Thymus (tissue), 11 donors: ENCODE results near the gene ZNF398. TPM values are rescaled to one million over a fixed set of nuclear protein-coding genes. Genes with fewer than 3 reads are reported as not detected.
A peak's percentile ranks its signal among the peaks of the same experiment; 100 is the strongest.

ENCODE experiments used
- DNase-seq, 9 donors: peaks; one replicate each; pipeline ENCODE4 v3.0.0-alpha.2; 2013; ENCODE audit warnings: low spot score in 9 of 9, low read depth in 6 of 9, missing footprints in 1 of 9
- H3K27ac ChIP-seq, 2 donors: one replicate each; pipeline ENCODE4 v1.5.1; 2013; ENCODE audit warnings: control low read depth in 1 of 2, low read depth in 1 of 2, low read length in 1 of 2, mild to moderate bottlenecking in 1 of 2, moderate library complexity in 1 of 2
- H3K27me3 ChIP-seq, 2 donors: one replicate each; pipeline ENCODE4 v1.5.1; 2013; ENCODE audit warnings: low read length in 1 of 2; ENCODE audit not compliant: control insufficient read depth in 2 of 2, insufficient read depth in 1 of 2
- H3K36me3 ChIP-seq, 2 donors: one replicate each; pipeline ENCODE4 v1.5.1; 2013; ENCODE audit warnings: low read length in 1 of 2, mild to moderate bottlenecking in 1 of 2, moderate library complexity in 1 of 2; ENCODE audit not compliant: control insufficient read depth in 2 of 2, insufficient read depth in 2 of 2
- H3K4me1 ChIP-seq, 2 donors: one replicate each; pipeline ENCODE4 v1.5.1; 2013; ENCODE audit warnings: low read length in 2 of 2; ENCODE audit not compliant: control insufficient read depth in 2 of 2, insufficient read depth in 2 of 2
- H3K4me3 ChIP-seq, 2 donors: one replicate each; pipeline ENCODE4 v1.5.1; 2013; ENCODE audit warnings: low read length in 2 of 2, control low read depth in 1 of 2, mild to moderate bottlenecking in 1 of 2
- H3K9me3 ChIP-seq, 2 donors: one replicate each; pipeline ENCODE4 v1.5.1; 2013; ENCODE audit warnings: low read length in 1 of 2, mild to moderate bottlenecking in 1 of 2; ENCODE audit not compliant: control insufficient read depth in 2 of 2, insufficient read depth in 1 of 2
- WGBS: extraction: QIAGEN DNeasy Blood & Tissue Kit; methylation state at CpG from one replicate; pipeline ENCODE4 v1.1.7; 2013; 5-methylcytosine and 5-hydroxymethylcytosine counted together
- polyA plus RNA-seq: library from polyadenylated mRNA; stranded (reverse); fragments of 200-250 nt; gene quantifications from one replicate; pipeline ENCODE4 v1.2.3, GENCODE V29; 2013
- total RNA-seq: library from RNA; stranded (reverse); fragments of 120-200 nt; gene quantifications from one replicate; pipeline ENCODE4 v1.2.4, GENCODE V29; 2013
- donor health status: healthy.

Gene ZNF398
- total and polyA plus RNA-seq, 2 donors, result 4.5 to 6.9 TPM

DNA sequence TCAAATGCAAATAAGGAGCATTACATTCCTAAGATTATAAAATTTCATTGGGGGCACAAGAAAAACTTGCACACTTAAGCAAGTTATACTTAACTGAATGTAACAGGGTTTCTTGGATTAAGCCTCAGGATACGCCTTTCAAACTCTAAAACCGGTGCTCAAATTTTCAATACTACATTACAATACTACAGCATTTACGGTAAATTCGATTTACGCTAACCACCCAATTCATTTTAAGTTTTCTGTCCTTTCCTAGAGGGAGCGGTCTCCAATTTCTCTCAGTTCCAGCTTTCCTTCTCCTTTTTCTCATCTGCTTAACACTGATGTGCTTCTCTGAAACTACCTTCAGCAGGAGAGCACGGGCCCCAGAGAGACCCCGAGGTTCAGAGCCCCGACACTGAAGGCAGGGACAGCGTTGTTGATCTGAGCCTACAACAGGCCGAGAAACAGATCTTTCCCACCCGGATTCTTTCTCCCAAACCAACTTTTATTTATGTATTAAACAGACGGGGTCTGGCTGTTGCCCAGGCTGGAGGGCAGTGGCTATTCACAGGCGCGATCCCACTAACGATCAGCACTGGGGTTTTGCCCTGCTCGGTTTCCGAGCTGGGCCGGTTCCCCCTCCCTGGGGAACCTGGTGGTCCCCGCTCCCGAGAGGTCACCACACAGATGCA lies 21.9 kb upstream of the ZNF398 start:
- Histone ChIP-seq H3K4me3 (peak overlapping the region; percentile 93 to 97), H3K36me3 (peaks cover 2 to 5% of the 10 kb centered on the region in 2 donors), H3K27me3 (no peaks in the 10 kb centered on the region), H3K4me1 (peaks cover 4 to 13% of the 10 kb centered on the region in 2 donors), H3K9me3 (peaks cover 0 to 5% of the 10 kb centered on the region in 2 donors), H3K27ac (peak overlapping the region; percentile 81 to 85)
- DNase-seq, result peak in 2 of 9 donors; percentile 15 to 43
- WGBS, result 8% methylated on average over 21 of the region's 21 CpGs

DNA sequence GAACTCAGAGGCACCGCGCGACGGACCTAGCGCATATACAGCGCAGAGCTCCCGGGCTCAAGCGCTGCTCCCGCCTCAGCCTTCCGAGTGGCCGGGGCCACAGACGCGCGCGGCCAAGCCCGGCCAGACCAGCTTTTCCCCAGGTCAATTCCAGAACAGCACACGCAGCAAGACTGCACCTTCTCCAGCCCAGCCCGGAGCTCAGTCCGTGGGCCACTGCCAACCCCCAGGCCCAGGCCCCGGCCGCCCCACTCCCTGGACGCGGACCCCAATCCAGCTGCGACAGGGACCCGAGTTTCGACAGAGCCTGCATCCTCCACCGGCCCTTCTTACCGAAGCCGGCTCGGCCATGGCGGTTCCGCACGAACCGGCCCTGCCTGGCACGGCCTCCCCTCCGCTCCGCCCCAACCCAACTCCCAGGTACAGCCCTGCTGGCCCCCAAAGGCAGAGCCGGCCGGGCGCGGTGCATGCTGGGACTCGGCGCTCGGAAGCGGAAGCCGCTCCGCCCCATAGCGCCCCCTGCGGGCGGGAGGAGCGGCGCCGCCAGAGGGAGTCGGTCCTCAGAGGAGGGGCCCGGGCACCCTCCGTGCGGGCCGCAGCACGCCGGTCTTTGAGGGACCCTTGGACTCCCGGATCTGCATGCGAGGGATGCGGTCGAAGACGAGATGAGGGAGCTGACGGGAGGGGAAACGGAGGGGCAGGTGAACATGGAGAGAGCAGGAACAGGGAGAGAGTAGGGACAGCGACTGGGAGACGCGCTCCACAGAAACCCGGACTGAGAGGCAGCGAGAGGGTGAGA lies 21.2 kb upstream of the ZNF398 start, which contains the start of gene ZNF425:
Gene ZNF425 (minus strand): TSS at position 462 of the 799 bp plus-strand sequence. CDS start 111 bp downstream, at position 351.
- Histone ChIP-seq H3K4me3 (peak within 1 kb of the TSS; percentile 93 to 97), H3K27ac (peak within 1 kb of the TSS; percentile 92 to 96), H3K4me1 (peaks cover 4 to 13% of the 10 kb centered on the region in 2 donors), H3K9me3 (peaks cover 3 to 10% of the 10 kb centered on the region in 2 donors), H3K36me3 (peaks cover 8 to 9% of the 10 kb centered on the region in 2 donors), H3K27me3 (no peaks in the 10 kb centered on the region)
- peak; percentile 70 to 97 (median 93) for DNase-seq
- under 1% methylated on average over 72 of the region's 72 CpGs for WGBS

- WGBS, result under 1% methylated on average over 48 of the region's 48 CpGs
- H3K4me1 ChIP-seq, result peaks cover 4 to 13% of the 10 kb centered on the region in 2 donors
- H3K36me3 ChIP-seq, result peaks cover 11 to 12% of the 10 kb centered on the region in 2 donors
- peak overlapping the region; percentile 92 to 96 for H3K27ac ChIP-seq
- peaks cover 4 to 15% of the 10 kb centered on the region in 2 donors for H3K9me3 ChIP-seq
- H3K27me3 ChIP-seq, result no peaks in the 10 kb centered on the region
- H3K4me3 ChIP-seq, result peak overlapping the region; percentile 93 to 97
- peak in 7 of 9 donors; percentile 34 to 76 (median 46) for DNase-seq
These were observed 20.5 kb upstream of the ZNF398 start for GRCh38 chr7:149126662-149127266.

- no peaks in the 10 kb centered on the region for H3K27me3 ChIP-seq
- no peak for DNase-seq
- WGBS, result 97% methylated on average over 5 of the region's 5 CpGs
- no peak overlapping the region for H3K4me3 ChIP-seq
- peaks cover 17 to 20% of the 10 kb centered on the region in 2 donors for H3K36me3 ChIP-seq
- peaks cover 4 to 19% of the 10 kb centered on the region in 2 donors for H3K9me3 ChIP-seq
- no peak overlapping the region for H3K27ac ChIP-seq
- H3K4me1 ChIP-seq, result peaks cover 0 to 8% of the 10 kb centered on the region in 2 donors
These were observed 16.6 kb upstream of the ZNF398 start for GRCh38 chr7:149130572-149131198.

DNA sequence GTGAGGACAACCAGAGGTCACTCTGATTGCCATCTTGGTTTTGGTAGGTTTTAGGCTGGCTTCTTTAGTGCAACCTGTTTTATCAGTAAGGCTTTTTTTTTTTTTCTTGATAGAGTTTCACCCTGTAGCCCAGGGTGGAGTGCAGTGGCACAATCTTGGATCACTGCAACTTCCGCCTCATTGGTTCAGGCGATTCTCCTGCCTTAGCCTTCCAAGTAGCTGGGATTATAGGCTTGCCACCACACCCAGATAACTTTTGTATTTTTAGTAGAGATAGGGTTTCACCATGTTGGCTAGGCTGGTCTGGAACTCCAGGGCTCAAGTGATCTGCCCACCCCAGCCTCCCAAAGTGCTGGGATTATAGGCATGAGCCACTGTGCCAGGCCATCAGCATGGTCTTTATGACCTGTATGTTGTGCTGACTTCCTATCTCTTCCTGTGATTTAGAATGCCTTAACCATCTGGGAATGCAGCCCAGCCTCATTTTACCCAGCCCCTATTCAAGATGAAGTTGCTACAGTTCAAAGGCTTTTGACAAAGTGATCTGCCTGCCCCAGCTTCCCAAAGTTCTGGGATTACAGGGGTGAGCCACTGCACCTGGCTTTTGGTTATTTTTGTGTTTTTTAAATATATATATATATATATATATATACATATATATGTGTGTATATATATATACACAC lies 14.1 kb upstream of the ZNF398 start:
- WGBS, result 95% methylated on average over 2 of the region's 2 CpGs
- no peak overlapping the region for H3K27ac ChIP-seq
- H3K27me3 ChIP-seq, result no peaks in the 10 kb centered on the region

DNA sequence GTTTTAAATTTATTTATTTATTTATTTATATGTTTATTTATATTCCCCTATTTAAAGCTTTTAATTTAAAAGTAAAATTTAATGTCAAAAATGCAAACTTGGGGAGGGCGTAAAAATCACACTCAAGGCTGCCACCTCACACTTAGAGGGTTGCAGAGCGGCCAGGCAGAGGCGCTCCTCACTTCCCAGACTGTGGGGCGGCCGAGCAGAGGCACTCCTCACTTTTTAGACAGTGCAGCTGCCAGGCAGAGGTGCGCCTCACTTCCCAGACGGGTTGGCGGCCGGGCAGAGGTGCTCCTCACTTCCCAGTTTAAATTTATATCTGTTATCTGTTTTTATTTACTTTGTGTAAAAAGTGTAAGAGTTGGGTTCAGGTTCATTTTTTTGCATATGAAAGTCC lies 11.1 kb upstream of the ZNF398 start:
- Histone ChIP-seq H3K4me3 (no peak overlapping the region), H3K9me3 (peaks cover 1 to 9% of the 10 kb centered on the region in 2 donors), H3K27me3 (no peaks in the 10 kb centered on the region), H3K4me1 (no peaks in the 10 kb centered on the region), H3K36me3 (peaks cover 9 to 11% of the 10 kb centered on the region in 2 donors), H3K27ac (no peak overlapping the region)
- WGBS, result 98% methylated on average over 9 of the region's 9 CpGs
- no peak for DNase-seq

More for the DNA sequence above, 14.1 kb upstream of the ZNF398 start:
- H3K36me3 ChIP-seq, result peaks cover 17 to 20% of the 10 kb centered on the region in 2 donors
- peaks cover 4 to 19% of the 10 kb centered on the region in 2 donors for H3K9me3 ChIP-seq
- DNase-seq, result no peak
- H3K4me3 ChIP-seq, result no peak overlapping the region
- peaks cover 0 to 3% of the 10 kb centered on the region in 2 donors for H3K4me1 ChIP-seq

DNA sequence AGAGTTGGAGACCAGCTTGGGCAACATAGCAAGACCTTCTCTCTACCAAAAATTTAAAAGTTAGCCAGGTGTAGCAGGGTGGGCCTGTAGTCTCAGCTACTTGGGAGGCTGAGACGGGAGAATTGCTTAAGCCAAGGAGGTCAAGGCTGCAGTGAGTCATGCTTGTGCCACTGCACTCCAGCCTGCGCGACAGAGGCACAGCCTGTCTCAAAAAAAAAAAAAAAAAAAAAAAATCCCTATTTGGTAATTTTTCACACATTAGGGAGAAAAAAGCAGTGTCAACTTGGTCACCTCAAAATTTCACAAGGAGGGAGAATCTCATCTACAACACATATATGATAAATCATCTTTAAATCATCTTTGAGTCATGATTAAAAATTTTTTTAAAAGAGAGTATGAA lies 6.4 kb upstream of the ZNF398 start:
- H3K4me3 ChIP-seq, result no peak overlapping the region
- DNase-seq, result no peak
- H3K9me3 ChIP-seq, result no peaks in the 10 kb centered on the region
- no peaks in the 10 kb centered on the region for H3K36me3 ChIP-seq
- peaks cover 5 to 8% of the 10 kb centered on the region in 2 donors for H3K4me1 ChIP-seq
- H3K27me3 ChIP-seq, result no peaks in the 10 kb centered on the region
- no peak overlapping the region for H3K27ac ChIP-seq
- WGBS, result 97% methylated on average over 3 of the region's 3 CpGs

- no peak overlapping the region for H3K27ac ChIP-seq
- H3K36me3 ChIP-seq, result no peaks in the 10 kb centered on the region
- WGBS, result 97% methylated on average over 4 of the region's 4 CpGs
- H3K9me3 ChIP-seq, result no peaks in the 10 kb centered on the region
- peaks cover 5 to 18% of the 10 kb centered on the region in 2 donors for H3K4me1 ChIP-seq
- DNase-seq, result no peak
- H3K4me3 ChIP-seq, result no peak overlapping the region
- no peaks in the 10 kb centered on the region for H3K27me3 ChIP-seq
These were observed 5.4 kb upstream of the ZNF398 start for GRCh38 chr7:149141893-149142292.
